Measurements from ENCODE around the gene KCNG2. TPM values are rescaled to one million over a fixed set of nuclear protein-coding genes. Genes with fewer than 3 reads are reported as not detected.

The KCNG2 gene
- polyA plus RNA-seq, 1 donor from 2014 or later, result not detected

DNA sequence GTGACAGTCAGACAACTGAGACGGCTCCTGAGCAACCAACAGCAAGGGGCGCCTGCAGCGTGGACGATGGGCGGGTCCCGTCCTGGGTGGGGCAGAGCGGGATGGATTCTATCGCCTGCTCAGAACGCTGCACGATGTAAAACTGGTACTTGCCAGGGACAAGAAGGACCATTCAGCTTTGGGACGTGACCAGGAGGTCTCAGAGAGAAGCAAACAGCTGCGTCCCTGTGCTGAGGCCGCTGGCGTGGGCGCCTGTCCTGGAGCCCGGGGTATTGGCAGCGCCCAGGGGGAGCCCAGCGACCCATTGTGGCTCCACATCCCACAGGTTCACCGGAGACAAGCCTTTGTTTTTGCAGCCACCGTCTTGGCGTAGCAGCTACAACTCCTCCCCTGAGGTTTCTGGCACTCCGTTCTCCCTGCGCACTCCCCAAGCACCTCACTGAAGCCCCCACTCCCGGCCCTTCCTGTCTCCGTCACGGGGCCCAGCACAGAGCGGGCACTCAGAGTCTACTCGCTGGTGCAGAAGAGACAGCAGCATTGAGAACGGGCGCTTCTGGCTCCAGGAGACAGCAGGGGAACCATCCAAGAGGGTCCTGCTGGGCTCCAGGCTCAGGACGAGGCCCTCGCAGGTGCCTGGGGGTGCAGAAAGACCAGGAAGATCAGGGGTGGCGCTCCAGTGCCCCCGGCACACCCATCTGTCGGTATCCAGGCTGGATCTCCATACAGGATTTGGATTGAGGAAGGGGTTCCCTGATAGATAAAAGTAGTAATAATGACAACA lies 22.1 kb upstream of the KCNG2 start:
- H3K36me3 ChIP-seq (ENCODE audit: insufficient read depth, low read length), result no peaks in the 10 kb centered on the region
- H3K4me3 ChIP-seq (ENCODE audit: low read length), result no peak overlapping the region
- TF ChIP-seq TAF1 (IDR thresholded peaks at IDR 0.05; ENCODE audit: low read depth) (no peak), EP300 (conservative IDR thresholded peaks at IDR 0.05; ENCODE audit: poor library complexity, severe bottlenecking) (no peak), REST (IDR thresholded peaks at IDR 0.05; ENCODE audit: borderline replicate concordance) (no peak), SMC3 (conservative IDR thresholded peaks at IDR 0.05; ENCODE audit: poor library complexity) (no peak), RAD21 (conservative IDR thresholded peaks at IDR 0.05) (no peak), MXI1 (conservative IDR thresholded peaks at IDR 0.05; ENCODE audit: poor library complexity, severe bottlenecking) (no peak), POLR2AphosphoS5 (IDR thresholded peaks at IDR 0.05) (no peak)
- TF ChIP-seq, protein P1, sequence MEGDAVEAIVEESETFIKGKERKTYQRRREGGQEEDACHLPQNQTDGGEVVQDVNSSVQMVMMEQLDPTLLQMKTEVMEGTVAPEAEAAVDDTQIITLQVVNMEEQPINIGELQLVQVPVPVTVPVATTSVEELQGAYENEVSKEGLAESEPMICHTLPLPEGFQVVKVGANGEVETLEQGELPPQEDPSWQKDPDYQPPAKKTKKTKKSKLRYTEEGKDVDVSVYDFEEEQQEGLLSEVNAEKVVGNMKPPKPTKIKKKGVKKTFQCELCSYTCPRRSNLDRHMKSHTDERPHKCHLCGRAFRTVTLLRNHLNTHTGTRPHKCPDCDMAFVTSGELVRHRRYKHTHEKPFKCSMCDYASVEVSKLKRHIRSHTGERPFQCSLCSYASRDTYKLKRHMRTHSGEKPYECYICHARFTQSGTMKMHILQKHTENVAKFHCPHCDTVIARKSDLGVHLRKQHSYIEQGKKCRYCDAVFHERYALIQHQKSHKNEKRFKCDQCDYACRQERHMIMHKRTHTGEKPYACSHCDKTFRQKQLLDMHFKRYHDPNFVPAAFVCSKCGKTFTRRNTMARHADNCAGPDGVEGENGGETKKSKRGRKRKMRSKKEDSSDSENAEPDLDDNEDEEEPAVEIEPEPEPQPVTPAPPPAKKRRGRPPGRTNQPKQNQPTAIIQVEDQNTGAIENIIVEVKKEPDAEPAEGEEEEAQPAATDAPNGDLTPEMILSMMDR (IDR thresholded peaks at IDR 0.05; ENCODE audit: poor library complexity, severe bottlenecking), result no peak
- H2AFZ ChIP-seq (ENCODE audit: low read depth, low read length), result no peak overlapping the region
- H3K9ac ChIP-seq (ENCODE audit: low read length), result no peak overlapping the region
- no peaks in the 10 kb centered on the region for H3K27me3 ChIP-seq (ENCODE audit: insufficient read depth, low read depth, low read length)
- H3K9me3 ChIP-seq (ENCODE audit: low read length), result no peaks in the 10 kb centered on the region
- H3K79me2 ChIP-seq (replicated peaks; ENCODE audit: insufficient read depth, low read length), result no peaks in the 10 kb centered on the region
- no peaks in the 10 kb centered on the region for H4K20me1 ChIP-seq (ENCODE audit: insufficient read depth)
- no peak overlapping the region for H3K27ac ChIP-seq (ENCODE audit: low read length)
- H3K4me2 ChIP-seq (ENCODE audit: low read length), result no peak overlapping the region
- no peaks in the 10 kb centered on the region for H3F3A ChIP-seq (ENCODE audit: insufficient read depth, low read length, poor library complexity, severe bottlenecking)
- no peaks in the 10 kb centered on the region for H3K9me2 ChIP-seq (ENCODE audit: insufficient read depth, low read length)

- Histone ChIP-seq H3K9me3 (ENCODE audit: low read length) (no peaks in the 10 kb centered on the region), H3K4me3 (ENCODE audit: low read length) (no peak overlapping the region), H3K36me3 (ENCODE audit: insufficient read depth, low read length) (no peaks in the 10 kb centered on the region), H3K9me2 (ENCODE audit: insufficient read depth, low read length) (no peaks in the 10 kb centered on the region), H3F3A (ENCODE audit: insufficient read depth, low read length, poor library complexity, severe bottlenecking) (no peaks in the 10 kb centered on the region), H3K4me2 (ENCODE audit: low read length) (no peak overlapping the region), H2AFZ (ENCODE audit: low read depth, low read length) (no peak overlapping the region), H3K27me3 (ENCODE audit: insufficient read depth, low read depth, low read length) (no peaks in the 10 kb centered on the region), H3K27ac (ENCODE audit: low read length) (no peak overlapping the region), H3K9ac (ENCODE audit: low read length) (no peak overlapping the region), H4K20me1 (ENCODE audit: insufficient read depth) (no peaks in the 10 kb centered on the region), H3K79me2 (replicated peaks; ENCODE audit: insufficient read depth, low read length) (no peaks in the 10 kb centered on the region)
- TF ChIP-seq EP300 (conservative IDR thresholded peaks at IDR 0.05; ENCODE audit: poor library complexity, severe bottlenecking), result no peak
- no peak for TF ChIP-seq TAF1 (IDR thresholded peaks at IDR 0.05; ENCODE audit: low read depth)
- TF ChIP-seq SMC3 (conservative IDR thresholded peaks at IDR 0.05; ENCODE audit: poor library complexity), result no peak
- TF ChIP-seq MXI1 (conservative IDR thresholded peaks at IDR 0.05; ENCODE audit: poor library complexity, severe bottlenecking), result no peak
- no peak for TF ChIP-seq EZH2 (IDR thresholded peaks at IDR 0.05; ENCODE audit: borderline replicate concordance, insufficient read depth, low read length, poor library complexity, severe bottlenecking)
- TF ChIP-seq POLR2AphosphoS5 (IDR thresholded peaks at IDR 0.05), result no peak
- no peak for TF ChIP-seq RAD21 (conservative IDR thresholded peaks at IDR 0.05)
- TF ChIP-seq, protein P1 (IDR thresholded peaks at IDR 0.05; ENCODE audit: poor library complexity, severe bottlenecking), result no peak
- TF ChIP-seq REST (IDR thresholded peaks at IDR 0.05; ENCODE audit: borderline replicate concordance), result no peak
Observed at GRCh38 chr18:79776674-79777073, 21.1 kb upstream of the KCNG2 start.
